HG03457 (cell line): ENCODE results near the gene PNMA8A.
"Not testable (repeated sequence)": the region's sequence is repeated elsewhere in the genome, so short reads cannot be mapped to it uniquely, and the experiment has no call there.

Source experiments
- ATAC-seq: cut with Tn5 transposase; IDR thresholded peaks from one replicate; pipeline ENCODE4 v1.9.1; 2021; ENCODE audit warnings: moderate number of reproducible peaks; ENCODE audit not compliant: unreplicated experiment

Gene PNMA8A, protein sequence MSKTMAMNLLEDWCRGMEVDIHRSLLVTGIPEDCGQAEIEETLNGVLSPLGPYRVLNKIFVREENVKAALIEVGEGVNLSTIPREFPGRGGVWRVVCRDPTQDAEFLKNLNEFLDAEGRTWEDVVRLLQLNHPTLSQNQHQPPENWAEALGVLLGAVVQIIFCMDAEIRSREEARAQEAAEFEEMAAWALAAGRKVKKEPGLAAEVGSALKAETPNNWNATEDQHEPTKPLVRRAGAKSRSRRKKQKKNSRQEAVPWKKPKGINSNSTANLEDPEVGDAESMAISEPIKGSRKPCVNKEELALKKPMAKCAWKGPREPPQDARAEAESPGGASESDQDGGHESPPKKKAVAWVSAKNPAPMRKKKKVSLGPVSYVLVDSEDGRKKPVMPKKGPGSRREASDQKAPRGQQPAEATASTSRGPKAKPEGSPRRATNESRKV

DNA sequence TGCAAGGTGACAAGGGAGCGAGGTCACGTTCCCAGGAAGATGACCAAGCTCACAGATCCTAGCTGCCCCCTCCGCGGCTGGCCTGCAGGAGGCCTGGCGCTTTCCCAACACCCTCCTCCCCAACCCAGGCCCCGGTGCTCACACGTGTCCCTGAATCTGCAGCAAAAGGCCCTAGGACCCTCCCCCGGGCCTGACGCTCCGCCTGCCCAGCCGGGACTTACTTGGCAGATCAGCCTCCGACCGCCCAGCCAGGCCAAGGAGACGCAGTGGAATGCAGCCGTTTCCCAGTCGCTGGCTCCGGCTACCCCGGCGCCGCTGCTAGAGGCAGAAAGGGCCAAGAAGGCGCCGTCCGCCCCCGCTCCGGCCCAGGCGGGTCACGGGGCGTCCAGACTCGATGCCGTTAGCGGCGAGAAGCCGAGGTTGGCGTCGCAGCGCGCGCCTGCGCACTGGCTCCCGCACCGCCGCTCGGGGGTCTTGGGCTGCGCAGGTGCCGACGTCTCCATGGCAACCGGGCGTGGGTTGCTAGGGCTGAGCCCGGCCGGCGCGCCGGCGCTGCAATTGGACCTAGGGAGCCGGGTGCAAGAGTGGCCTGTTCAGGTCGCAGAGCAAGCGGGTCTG, at the start of gene PNMA8A:
Gene PNMA8A (minus strand): TSS at position 448 of the 618 bp plus-strand sequence. CDS start 528 bp downstream, outside the sequence.
- ATAC-seq = no peak

DNA sequence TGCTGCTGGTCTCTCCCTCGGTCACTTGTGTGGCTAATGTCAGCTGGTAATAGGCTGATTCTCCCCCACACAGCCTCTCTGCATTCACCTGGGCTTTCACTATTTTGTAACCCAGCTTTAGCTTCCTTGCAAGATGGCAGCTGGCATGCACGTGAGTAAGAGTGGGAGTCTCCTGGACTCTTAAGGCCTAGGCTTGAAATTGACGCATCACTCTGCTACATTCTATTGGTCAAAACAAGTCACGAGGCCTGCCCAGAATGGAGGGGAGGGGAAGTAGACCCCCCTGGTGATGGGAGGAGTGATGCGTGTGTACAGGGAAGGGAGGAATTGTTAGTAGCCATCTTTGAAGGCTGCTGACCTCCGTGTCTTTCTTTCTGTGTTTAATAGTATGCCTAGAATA, 49.3 kb upstream of the PNMA8A start:
- ATAC-seq = no peak

DNA sequence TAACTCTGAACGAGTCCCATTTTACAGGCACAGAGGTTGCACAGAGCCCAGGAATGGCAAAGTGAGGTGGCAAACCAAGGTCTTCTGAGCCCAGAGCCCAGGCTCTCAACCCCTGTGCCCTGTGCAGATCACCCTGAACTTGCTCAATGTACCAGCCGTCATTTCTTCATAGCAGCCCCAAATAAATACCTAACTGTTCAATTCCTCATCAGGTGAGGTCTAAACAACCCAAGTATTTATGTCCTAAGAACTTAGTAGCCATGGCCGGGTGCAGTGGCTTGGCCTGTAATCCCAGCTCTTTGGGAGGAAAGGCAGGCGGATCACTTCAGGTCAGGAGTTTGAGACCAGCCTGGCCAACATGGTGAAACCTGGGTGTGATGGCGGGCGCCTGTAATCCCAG, 46.1 kb upstream of the PNMA8A start:
- ATAC-seq = no peak

DNA sequence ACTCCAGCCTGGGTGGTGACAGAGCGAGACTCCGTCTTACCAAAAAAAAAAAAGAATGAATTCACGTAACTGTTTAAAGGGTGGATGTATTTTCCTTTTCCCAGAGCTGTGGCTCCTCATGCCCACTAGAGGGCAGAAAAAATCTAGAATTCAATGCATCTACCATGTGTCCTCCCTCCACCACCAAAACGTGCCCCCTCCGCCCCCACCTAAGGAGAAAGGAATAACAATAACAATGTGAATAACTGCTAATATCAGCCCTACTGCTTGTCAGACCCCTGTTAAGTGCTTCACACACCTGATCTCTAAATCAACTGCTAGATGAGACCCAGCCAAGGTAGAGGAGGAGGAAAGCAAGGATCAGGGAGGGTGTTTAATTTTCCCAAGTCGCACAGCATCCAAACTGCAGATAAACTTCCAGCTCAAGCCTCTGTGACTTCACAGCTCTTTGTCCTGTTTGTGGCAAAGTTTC, 44.6 kb upstream of the PNMA8A start:
- no peak for ATAC-seq

DNA sequence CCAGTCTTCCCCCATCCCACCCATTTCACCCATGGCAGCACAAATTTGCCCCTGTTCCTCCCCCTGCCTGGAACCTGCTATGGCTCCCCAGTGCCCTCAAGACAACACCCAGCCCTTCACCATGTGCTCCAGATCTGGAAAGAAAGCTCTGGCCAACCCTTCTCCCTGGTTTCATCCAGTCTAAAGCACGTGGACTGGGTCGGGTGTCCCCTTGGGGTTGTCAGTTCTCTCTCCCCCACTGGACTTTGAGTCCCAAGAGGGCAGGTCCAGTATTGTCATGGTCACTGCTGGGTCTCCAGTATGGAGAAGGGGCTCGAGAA, 43.9 kb upstream of the PNMA8A start:
- no peak for ATAC-seq

DNA sequence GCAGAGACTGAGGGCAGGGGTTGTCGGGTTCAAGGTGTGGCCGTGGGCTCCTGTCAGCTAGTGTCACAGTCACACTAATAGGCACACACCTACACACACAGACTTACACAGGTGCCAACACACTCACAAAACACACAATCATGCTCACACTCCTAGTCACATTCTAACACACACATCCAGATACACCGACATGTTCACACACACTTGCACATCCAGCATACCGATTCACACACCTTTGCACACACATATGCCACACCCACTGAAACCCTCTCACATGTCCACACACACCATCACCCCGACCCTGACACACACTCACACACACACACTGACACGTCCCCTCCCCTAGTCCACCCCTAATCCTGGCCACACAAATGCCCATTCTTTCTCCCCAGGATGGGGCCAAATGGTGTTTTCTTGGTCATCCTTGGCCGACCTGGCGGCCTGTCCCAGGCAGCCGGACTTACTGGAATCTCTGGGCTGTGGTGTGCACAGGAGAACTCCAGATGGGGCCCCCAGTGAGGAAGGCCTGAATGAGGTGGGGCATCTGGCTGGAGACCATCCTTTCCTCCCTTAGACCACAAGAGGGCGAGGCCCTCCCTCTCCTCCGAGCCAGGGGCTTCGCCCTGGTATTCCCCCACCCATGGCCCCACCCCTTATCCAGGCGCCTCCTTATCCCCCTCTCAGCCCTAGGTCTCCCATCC, 43.4 kb upstream of the PNMA8A start:
- ATAC-seq = no peak

DNA sequence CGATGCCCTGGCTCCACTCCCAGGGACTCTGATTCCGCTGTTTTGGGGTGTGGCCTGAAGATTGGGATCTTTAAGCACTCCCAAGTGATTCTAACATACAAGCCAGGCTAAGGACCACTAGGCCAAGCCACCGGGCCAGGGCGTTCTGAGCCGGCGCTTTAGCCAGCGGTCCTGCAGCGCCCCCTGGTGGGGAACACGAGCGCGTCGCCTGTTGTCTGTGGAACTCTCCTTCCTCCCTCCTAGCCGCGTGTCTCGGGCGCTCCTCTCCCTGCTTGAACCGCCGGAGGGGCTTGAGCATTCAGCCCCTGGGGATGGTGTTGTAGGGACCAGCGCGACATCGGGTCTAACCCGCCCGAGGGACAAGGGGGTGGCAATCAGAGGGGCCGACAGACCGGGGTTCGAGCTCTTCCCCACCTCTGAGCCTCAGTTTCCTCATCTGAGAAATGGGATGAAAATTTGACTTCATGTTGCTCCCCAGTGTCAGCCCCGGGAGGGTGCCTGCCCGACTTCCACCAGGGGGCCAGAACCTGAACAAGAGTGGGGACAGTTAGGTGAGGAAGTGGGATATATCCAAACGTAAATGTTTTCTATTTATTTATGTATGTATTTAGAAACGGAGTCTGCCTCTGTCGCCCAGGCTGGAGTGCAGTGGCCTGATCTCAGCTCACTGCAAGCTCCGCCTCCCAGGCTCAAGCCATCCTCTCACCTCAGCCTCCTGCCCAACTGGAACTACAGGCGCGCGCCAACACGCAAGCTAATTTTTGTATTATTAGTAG, 42.3 kb upstream of the PNMA8A start:
- no peak for ATAC-seq

DNA sequence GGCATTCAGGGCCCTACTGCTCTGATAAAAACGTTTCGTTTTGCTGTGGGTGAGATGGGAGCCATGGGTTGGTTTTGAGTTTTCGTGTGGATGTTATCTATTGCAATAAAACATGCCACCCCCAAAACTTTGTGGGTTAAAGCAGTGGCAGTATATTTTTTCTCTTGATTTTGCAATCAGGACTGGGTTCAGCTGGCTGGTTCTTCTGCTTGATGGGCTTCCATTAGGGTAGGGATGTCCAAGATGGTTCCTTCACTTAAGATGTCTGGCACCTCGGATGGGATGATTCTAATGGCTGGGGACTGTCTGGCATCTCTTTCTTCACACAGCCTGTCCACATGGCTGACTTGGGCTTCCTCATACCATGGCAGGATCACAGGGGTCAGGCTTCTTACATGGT, 39.9 kb upstream of the PNMA8A start:
- no peak for ATAC-seq

DNA sequence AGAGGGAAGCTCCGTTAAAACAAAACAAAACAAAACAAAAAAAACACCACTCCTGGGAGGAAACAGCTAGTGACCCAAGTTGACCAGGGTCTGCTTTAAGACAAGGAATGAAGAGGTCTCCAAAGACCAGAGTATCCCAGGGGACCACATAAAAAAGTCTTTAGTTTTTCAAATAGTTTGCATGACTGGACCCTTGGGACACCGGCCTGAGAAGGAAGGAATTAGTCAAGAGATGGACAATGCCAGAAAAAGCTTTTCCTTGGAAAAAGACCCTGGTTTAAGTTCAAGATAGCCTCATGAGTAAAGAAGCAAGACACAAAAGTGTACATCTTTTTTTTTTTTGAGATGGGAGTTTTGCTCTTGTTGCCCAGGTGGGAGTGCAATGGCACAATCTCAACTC, 36.8 kb upstream of the PNMA8A start:
- ATAC-seq = no peak

DNA sequence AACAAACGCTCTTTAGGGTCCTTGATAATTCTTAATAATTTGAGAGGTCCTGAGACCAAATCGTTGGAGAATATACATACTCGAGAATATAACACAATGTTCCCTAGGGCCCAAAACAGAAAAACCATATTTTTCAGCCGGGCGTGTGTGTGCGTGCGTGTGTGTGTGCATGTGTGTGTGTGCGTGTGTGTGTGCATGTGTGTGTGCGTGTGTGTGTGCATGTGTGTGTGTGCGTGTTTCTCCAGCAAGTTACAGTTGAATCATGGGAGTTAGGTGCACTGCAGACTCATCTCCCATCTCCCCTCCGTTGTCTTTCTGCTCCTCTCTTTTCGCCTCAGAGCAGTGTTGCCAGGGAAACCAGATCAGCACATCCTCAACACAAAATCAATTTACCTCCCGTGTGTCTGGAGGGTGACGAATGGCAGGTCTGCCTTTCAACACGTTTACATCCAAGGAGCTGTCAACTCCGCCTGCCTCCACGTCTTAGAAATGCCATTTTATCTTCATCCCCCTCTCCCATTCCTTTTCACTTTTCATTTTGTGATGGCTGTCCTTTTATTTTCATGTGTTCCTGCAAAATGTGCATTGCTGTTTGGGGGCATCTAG, 32.6 kb upstream of the PNMA8A start:
- no peak for ATAC-seq

DNA sequence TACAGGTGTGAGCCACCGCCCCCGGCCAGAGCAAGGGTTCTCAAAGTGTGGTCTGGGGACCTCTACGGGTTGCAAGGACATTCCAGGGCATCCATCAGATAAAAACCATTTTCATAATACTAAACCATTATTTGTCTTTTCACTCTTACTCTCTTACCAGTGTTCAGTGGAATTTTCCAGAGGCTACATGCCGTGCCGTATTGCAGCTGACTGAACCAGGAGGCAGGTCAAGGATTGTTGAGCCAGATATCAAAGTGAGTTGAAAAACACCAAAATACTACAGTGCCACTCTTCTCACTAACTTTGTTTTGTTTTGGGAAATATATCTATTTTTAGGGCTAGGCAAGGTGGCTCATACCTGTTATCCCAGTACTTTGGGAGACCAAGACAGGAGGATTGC, 31.5 kb upstream of the PNMA8A start:
- ATAC-seq = no peak

DNA sequence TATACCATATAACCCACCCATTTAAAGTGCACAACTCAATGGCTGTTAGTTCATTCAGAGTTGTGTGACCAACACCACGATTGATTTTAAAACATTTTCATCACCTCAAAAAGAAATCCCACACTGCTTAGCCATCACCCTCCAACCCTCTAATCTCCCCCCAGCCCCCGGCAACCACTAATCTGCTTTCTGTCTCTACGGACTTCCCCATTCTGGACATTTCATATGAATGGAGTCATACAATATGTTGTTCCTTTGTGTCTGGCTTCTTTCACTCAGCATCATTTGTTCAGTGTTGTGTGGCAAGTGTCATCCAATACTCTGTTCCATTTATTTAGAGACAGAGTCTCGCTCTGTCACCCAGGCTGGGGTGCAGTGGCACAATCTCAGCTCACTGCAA, 28.3 kb upstream of the PNMA8A start:
- no peak for ATAC-seq

DNA sequence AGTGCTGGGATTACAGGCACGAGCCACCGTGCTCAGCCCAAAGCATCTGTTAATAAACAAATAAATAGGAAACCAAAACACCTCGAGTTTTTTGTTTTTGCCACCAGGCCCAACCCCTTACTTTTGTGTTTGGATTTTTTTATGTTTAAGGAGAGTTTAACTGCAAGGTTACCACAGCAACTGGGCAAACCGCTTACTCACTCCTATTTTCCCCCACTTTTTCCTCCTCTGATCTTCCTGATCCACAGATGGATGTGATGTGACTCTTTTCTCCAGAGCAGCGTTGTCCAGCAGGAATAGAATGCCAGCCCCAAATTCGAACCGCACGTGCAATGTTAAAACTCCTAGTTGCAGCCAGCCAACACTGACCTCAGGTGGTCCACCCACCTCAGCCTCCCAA, 26.4 kb upstream of the PNMA8A start:
- no peak for ATAC-seq

DNA sequence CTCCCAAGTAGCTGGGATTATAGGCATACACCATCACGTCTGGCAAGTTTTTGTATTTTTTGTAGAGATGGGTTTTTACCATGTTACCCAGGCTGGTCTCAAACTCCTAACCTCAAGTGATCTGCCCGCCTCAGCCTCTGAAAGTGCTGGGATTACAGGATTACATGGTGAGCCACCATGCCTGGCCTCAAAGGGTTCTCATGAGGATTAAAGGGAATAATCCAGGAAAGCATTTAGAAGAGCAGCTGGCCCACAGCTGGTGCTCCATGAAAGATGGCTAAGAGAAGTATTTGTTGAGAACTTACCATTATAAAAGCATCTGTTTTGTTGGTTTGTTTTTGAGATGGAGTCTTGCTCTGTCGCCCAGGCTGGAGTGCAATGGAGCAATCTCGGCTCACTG, 25.5 kb upstream of the PNMA8A start:
- not testable (repeated sequence) for ATAC-seq

DNA sequence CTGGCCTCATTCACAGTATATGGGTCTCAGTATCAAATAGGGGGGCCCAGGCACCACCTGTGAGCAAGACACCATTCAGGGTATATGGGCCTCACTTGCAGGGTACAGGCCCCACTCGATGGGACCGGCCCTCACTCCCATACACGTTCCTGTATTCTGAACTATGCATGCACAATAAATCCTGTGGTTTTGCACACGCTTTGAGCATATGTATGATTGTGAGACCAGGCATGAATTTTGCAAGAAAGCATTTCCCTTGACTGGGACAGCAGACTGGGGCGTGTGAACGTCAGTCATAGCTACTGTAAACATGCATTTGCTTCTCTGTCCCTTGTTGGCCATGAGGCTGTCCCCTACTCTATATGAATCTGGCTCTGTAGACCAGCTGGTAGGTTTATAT, 24.9 kb upstream of the PNMA8A start:
- ATAC-seq = no peak

DNA sequence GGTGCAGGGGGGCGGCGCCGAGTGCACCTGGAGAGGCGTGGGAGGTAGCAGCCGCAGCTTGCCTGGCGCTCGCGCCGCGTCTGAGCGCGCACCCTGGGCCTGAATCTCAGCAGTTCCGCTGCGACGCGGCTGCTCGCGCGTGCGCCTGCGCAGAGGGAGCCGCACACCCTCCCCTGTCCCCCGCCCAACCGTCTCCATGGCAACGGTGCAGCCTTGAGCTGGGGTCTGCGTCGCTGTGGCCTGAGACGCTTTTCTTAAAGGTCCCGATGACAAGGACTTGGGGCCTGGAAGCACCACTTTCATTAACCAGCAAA, 24.4 kb upstream of the PNMA8A start, which contains the start of gene PNMA8B:
Gene PNMA8B (minus strand): TSS at position 82 of the 314 bp plus-strand sequence. CDS start 402 bp downstream, outside the sequence.
- no peak for ATAC-seq

DNA sequence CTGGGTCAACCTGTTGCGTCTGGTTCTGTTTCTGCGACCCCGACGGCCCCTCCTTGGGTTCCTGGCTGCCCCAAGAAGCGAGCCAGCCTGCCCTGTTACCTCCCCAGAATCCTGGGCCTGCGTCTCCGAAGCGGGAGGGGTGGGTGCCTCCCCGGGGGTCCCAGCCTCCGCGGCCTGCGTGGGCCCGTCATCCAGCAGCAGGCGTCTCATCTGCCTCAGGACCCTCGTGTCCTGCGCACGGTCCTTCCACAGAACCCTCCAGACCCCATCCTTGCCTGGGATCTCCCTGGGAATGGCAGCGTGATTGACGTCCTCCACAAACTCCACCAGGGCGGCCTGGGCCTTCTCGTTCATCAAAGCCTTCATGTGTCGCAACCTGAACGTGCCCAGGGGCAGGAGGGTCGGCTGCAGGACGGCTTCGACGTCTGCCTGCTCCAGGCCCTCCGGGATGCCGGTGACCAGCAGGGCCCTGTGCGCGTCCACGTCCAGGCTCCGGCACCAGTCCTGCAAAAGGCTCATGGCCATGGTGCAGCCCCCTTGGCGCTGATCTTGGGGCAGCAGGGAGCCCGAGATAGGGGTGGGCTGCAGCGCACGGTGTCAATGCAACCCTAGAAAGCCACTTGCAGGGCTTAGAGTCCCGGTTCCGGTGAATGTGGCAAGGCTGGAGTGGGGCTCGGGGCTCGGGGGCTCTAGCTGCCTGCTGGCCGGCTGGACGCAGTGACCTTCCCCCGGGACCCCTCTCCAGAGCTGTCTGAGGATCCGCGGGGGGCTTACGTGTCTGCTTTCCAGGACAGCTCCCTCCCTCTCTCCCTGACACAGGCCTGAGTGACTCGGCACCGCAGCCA, 23.8 kb upstream of the PNMA8A start:
- ATAC-seq = no peak

DNA sequence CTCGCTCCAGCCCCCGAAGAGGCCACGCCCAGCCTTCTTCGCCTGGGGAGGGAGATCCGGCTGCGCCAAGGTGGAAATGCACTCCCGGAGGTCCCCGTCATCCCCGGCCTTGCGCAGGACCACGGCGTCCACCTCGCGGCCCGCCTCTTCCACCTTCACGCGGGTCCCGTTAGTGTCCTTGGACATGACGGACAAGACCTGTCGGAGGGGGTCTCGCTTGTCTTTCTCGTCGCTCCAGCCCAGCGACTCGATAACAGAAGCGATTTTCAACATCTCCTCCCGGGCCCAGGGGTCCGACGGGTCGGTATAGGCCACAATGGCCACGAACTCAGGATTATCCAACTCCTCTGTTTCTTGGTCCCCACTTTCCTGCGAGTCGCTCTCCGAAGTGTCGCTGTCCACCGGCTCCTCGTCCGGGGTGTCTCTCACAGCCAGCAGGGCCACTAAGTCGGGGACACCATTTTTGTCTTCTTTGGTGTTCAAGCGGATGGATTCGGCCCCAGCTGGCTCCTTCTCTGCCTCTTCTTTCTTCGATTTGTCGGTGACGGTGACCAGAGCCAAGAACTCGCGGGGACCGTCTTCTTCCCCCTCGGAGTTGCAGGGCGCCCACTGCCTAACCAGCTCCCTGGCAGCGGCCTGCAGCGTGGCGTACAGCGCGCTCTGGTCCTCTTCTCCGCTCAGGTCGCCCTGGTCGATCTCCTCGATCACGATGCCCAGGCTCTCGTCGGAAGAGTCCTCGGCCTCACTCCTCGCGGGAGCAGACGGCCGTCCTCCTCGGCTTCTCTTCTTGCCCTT, 23.0 kb upstream of the PNMA8A start:
- no peak for ATAC-seq
